ENCODE data around the gene VPS52. TPM values are rescaled to one million over a fixed set of nuclear protein-coding genes. Genes with fewer than 3 reads are reported as not detected.
"Not testable (repeated sequence)": the region's sequence is repeated elsewhere in the genome, so short reads cannot be mapped to it uniquely, and the experiment has no call there.

The VPS52 gene
- total RNA-seq, 6 donors from 2014 or later, result 30.1 to 170 (median 45.8) TPM

DNA sequence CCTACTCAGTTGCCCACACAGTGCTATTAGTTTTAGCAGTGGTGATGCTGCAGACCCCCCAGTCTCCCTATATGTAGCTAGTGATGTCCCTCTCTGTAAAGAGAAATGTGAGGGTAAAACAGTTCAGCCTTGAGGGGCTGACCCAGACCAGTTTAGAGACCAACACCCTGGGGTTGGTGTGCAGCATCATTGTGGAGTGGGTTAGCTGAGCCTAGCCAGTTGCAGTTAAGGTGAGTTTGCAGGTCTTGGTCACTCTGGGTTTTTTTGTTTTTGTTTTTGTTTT, 4.8 kb upstream of the VPS52 start:
- peak overlapping the region; percentile 63 to 91 (median 73) for H3K4me3 ChIP-seq
- no peak for ATAC-seq (ENCODE audit: low FRiP score in 2 of 2)

DNA sequence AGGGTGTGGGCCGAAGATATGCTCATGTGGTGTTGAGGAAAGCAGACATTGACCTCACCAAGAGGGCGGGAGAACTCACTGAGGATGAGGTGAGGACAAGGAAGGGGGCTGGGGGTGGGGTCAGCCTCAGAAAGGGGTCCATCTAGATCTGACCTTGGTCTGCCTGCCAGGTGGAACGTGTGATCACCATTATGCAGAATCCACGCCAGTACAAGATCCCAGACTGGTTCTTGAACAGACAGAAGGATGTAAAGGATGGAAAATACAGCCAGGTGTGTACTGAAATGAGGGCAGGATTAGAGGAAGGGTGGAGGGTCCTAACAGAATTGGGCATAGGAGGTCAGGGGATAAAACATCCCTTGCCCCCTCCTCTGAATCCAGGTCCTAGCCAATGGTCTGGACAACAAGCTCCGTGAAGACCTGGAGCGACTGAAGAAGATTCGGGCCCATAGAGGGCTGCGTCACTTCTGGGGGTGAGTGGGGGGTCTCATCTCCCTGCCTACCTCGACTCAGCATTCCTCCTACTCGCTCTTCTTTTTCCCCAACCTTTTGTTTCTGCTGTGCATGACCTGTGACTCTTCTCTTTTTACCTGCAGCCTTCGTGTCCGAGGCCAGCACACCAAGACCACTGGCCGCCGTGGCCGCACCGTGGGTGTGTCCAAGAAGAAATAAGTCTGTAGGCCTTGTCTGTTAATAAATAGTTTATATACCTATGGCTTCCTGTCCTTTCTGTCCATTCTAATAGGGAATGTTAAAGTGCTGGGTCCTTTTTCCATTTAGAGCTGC, 4.3 kb upstream of the VPS52 start:
- peak in 1 of 2 donors; percentile 51 for DNase-seq
- peaks cover 51 to 74% (median 60%) of the 10 kb centered on the region in 4 donors for H3K4me1 ChIP-seq
- whole genome bisulfite sequencing, 2 donors, result 81 to 83% methylated on average over 16 of the region's 16 CpGs
- peaks cover 0 to 65% (median 38%) of the 10 kb centered on the region in 4 donors for H3K36me3 ChIP-seq
- peak overlapping the region; percentile 89 to 97 (median 92) for H3K27ac ChIP-seq
- not testable (repeated sequence) for H3K27me3 ChIP-seq; H3K9me3 ChIP-seq; ATAC-seq (ENCODE audit: low FRiP score in 2 of 2)
- peak overlapping the region in 3 of 4 donors; percentile 67 to 91 (median 79) for H3K4me3 ChIP-seq

More for the DNA sequence above, 4.8 kb upstream of the VPS52 start:
- TF ChIP-seq EP300 (IDR thresholded peaks at IDR 0.05), result no peak
- no peak for TF ChIP-seq POLR2A (IDR thresholded peaks at IDR 0.05)
- TF ChIP-seq, protein P1, sequence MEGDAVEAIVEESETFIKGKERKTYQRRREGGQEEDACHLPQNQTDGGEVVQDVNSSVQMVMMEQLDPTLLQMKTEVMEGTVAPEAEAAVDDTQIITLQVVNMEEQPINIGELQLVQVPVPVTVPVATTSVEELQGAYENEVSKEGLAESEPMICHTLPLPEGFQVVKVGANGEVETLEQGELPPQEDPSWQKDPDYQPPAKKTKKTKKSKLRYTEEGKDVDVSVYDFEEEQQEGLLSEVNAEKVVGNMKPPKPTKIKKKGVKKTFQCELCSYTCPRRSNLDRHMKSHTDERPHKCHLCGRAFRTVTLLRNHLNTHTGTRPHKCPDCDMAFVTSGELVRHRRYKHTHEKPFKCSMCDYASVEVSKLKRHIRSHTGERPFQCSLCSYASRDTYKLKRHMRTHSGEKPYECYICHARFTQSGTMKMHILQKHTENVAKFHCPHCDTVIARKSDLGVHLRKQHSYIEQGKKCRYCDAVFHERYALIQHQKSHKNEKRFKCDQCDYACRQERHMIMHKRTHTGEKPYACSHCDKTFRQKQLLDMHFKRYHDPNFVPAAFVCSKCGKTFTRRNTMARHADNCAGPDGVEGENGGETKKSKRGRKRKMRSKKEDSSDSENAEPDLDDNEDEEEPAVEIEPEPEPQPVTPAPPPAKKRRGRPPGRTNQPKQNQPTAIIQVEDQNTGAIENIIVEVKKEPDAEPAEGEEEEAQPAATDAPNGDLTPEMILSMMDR (IDR thresholded peaks at IDR 0.05), result no peak
- TF ChIP-seq POLR2AphosphoS5 (IDR thresholded peaks at IDR 0.05), result no peak
- H3K4me1 ChIP-seq, result peaks cover 51 to 72% (median 58%) of the 10 kb centered on the region in 4 donors
- peaks cover 0 to 70% (median 39%) of the 10 kb centered on the region in 4 donors for H3K36me3 ChIP-seq
- peak overlapping the region; percentile 89 to 97 (median 92) for H3K27ac ChIP-seq
- H3K27me3 ChIP-seq, result no peaks in the 10 kb centered on the region
- no peak for DNase-seq
- no peaks in the 10 kb centered on the region for H3K9me3 ChIP-seq

DNA sequence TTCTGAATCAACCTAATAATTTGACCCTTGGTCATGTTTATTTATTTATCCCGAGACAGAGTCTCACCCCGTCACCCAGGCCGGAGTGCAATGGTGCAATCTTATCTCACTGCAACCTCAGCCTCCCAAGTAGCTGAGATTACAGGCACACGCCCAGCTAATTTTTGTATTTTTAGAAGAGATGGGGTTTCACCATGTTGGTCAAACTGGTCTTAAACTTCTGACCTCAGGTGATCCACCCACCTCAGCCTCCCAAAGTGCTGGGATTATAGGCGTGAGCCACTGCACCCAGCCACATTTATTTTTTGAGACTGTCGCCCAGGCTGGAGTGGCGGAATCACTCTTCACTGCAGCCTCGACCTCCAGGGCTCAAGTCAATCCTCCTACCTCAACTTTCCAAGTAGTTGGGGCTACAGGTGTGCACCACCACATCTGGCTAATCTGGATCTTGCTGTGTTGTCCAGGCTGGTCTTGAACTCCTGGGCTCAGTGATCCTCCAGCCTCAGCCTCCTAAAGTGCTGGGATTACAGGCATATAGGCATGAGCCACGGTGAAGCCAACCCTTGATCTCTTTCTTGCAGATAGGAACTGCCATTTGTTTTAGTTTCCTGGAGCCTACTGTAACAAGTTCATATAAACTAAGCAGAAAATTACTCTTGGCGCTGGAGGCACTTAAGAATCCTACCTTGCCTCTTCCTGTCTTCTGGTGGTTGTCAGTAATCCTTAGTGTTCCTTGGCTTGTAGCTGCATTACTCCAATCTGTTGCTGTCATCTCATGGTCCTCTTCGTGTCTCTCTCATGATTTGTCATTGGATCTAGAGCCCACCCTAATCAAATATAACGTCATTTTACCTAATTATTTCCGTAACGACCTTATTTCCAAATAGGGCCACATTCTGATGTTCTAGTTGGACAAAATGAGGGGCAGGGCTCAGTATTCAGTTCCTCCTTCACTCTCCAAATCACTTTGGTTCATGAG, 2.5 kb upstream of the VPS52 start:
- Histone ChIP-seq H3K9me3 (no peaks in the 10 kb centered on the region), H3K4me3 (peak overlapping the region in 1 of 4 donors; percentile 71), H3K4me1 (peaks cover 51 to 80% (median 63%) of the 10 kb centered on the region in 4 donors), H3K27ac (peak overlapping the region in 1 of 4 donors; percentile 31), H3K27me3 (no peaks in the 10 kb centered on the region), H3K36me3 (peaks cover 0 to 48% (median 28%) of the 10 kb centered on the region in 4 donors)
- WGBS, 2 donors, result 64 to 65% methylated on average over 14 of the region's 14 CpGs
- ATAC-seq (ENCODE audit: low FRiP score in 2 of 2) (no peak), DNase-seq (no peak)
- TF ChIP-seq EP300 (IDR thresholded peaks at IDR 0.05), result no peak
- TF ChIP-seq POLR2A (IDR thresholded peaks at IDR 0.05), result no peak
- TF ChIP-seq, protein P1 (IDR thresholded peaks at IDR 0.05), result no peak
- TF ChIP-seq POLR2AphosphoS5 (IDR thresholded peaks at IDR 0.05), result no peak

DNA sequence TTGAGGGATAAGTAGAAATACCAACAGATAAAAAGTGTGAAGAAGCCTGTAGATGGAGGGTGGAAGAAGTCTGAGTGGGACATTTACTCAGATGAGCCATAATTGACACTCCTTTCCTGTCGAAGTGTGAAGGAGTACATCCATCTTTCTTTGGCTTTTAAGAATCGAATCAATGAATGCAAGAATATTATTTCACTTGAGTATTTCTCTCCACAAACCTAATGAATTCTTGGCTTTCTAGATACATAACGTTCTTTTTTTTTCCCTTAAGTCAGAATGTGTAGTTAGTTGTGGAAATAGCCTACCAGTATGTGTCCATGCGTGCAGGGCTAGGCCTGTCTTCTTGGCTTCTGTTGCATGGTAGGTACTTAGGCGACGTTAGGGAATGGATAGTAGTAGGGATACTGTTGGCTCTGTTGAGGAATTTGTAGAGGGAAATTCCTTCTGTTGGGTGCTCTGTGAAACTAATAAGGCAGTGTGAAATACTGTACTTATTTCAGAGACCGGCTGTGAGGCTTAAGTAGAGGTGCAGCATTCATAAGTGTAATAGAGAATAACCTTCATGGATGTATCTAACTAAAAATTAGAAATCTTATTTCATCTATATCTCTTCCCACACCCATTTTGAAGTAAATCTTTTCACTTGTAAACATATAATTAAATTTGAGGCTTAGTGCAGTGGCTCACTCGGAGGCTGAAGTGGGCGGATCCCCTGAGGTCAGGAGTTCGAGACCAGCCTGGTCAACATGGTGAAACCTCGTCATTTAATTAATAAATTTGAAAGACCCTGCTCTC, 1.6 kb upstream of the VPS52 start:
- DNase-seq (no peak), ATAC-seq (ENCODE audit: low FRiP score in 2 of 2) (no peak)
- WGBS, 2 donors, result 63 to 67% methylated on average over 11 of the region's 11 CpGs
- Histone ChIP-seq H3K4me1 (peaks cover 47 to 72% (median 55%) of the 10 kb centered on the region in 4 donors), H3K36me3 (peaks cover 2 to 49% (median 29%) of the 10 kb centered on the region in 4 donors), H3K27ac (peak overlapping the region in 3 of 4 donors; percentile 90 to 97 (median 93)), H3K9me3 (no peaks in the 10 kb centered on the region), H3K4me3 (peak overlapping the region; percentile 31 to 82 (median 70)), H3K27me3 (no peaks in the 10 kb centered on the region)
- TF ChIP-seq, protein P1 (IDR thresholded peaks at IDR 0.05), result no peak
- no peak for TF ChIP-seq POLR2AphosphoS5 (IDR thresholded peaks at IDR 0.05)
- no peak for TF ChIP-seq POLR2A (IDR thresholded peaks at IDR 0.05)
- no peak for TF ChIP-seq EP300 (IDR thresholded peaks at IDR 0.05)
